Keratinocyte (primary cell): ENCODE results near the gene WWC1. TPM values are rescaled to one million over a fixed set of nuclear protein-coding genes. Genes with fewer than 3 reads are reported as not detected.

ENCODE experiments used
- DNase-seq: peaks from one replicate; pipeline ENCODE4 v3.0.0-alpha.2; 2011; ENCODE audit warnings: low read depth, missing footprints, low spot score
- FAIRE-seq: peaks from 2 replicates; lab custom pipeline; 2011; peaks lifted over from hg19 to GRCh38; lab: Jason Lieb, UNC
- H2AFZ ChIP-seq: 2 replicates; pipeline ENCODE4 v1.6.0; 2012; ENCODE audit warnings: low read length, control low read depth, inconsistent platforms; ENCODE audit not compliant: control insufficient read depth
- H3K27ac ChIP-seq: 2 replicates; pipeline ENCODE4 v1.5.1; 2011; ENCODE audit warnings: low read length; ENCODE audit not compliant: control insufficient read depth, insufficient read depth
- H3K27me3 ChIP-seq: 3 replicates; pipeline ENCODE4 v1.6.0; 2011; ENCODE audit warnings: low read length; ENCODE audit not compliant: control insufficient read depth, insufficient read depth; ENCODE audit errors: extremely low read depth
- H3K36me3 ChIP-seq, 2 experiments: 2 replicates in 1 of 2; 3 replicates in 1 of 2; pipeline ENCODE4 v1.5.1; 2011; ENCODE audit warnings: low read length in 2 of 2, mild to moderate bottlenecking in 1 of 2; ENCODE audit not compliant: control insufficient read depth in 2 of 2, insufficient read depth in 2 of 2; ENCODE audit errors: extremely low read depth in 1 of 2
- H3K4me1 ChIP-seq: 3 replicates; pipeline ENCODE4 v1.5.1; 2011; ENCODE audit warnings: low read length; ENCODE audit not compliant: control insufficient read depth, insufficient read depth; ENCODE audit errors: extremely low read depth
- H3K4me2 ChIP-seq: 3 replicates; pipeline ENCODE4 v1.6.0; 2011; ENCODE audit warnings: low read depth, low read length; ENCODE audit not compliant: control insufficient read depth, insufficient read depth; ENCODE audit errors: extremely low read depth
- H3K4me3 ChIP-seq, 3 experiments: fragments of 200-600 bp in 1 of 3; sonication (generic) in 1 of 3; 2 replicates in 2 of 3; 3 replicates in 1 of 3; pipeline ENCODE4 v1.5.1; 2011 to 2016; ENCODE audit warnings: low read length in 3 of 3, mild to moderate bottlenecking in 3 of 3, control low read depth in 2 of 3, inconsistent platforms in 1 of 3, low read depth in 1 of 3, mixed read lengths in 1 of 3, mixed run types in 1 of 3, moderate library complexity in 1 of 3; ENCODE audit not compliant: control insufficient read depth in 2 of 3, insufficient read depth in 2 of 3; ENCODE audit errors: extremely low read depth in 1 of 3
- H3K79me2 ChIP-seq: 2 replicates; pipeline ENCODE4 v1.6.0; 2012; ENCODE audit warnings: low read length; ENCODE audit not compliant: control insufficient read depth, insufficient read depth
- H3K9ac ChIP-seq: 3 replicates; pipeline ENCODE4 v1.6.0; 2011; ENCODE audit warnings: low read length; ENCODE audit not compliant: control insufficient read depth, insufficient read depth; ENCODE audit errors: extremely low read depth
- H3K9me1 ChIP-seq: 3 replicates; pipeline ENCODE4 v1.6.0; 2011; ENCODE audit warnings: low read length; ENCODE audit not compliant: control insufficient read depth, insufficient read depth; ENCODE audit errors: extremely low read depth
- H3K9me3 ChIP-seq: 2 replicates; pipeline ENCODE4 v1.5.1; 2012; ENCODE audit warnings: low read depth, low read length; ENCODE audit not compliant: control insufficient read depth
- H4K20me1 ChIP-seq: 3 replicates; pipeline ENCODE4 v1.6.0; 2011; ENCODE audit warnings: low read length; ENCODE audit not compliant: control insufficient read depth, insufficient read depth; ENCODE audit errors: extremely low read depth
- CTCF ChIP-seq, 3 experiments: IDR thresholded peaks in 1 of 3; conservative IDR thresholded peaks in 1 of 3; optimal IDR thresholded peaks in 1 of 3; 2 replicates in 2 of 3; 3 replicates in 1 of 3; pipeline versions ENCODE3 to v1.5.1; 2011; ENCODE audit warnings: low read length in 3 of 3, mild to moderate bottlenecking in 3 of 3, moderate library complexity in 2 of 3, control low read depth in 1 of 3, inconsistent platforms in 1 of 3; ENCODE audit not compliant: insufficient read depth in 2 of 3; ENCODE audit errors: extremely low read depth in 1 of 3
- EZH2 ChIP-seq: IDR thresholded peaks from one replicate; pipeline ENCODE4 v1.6.1; 2012; ENCODE audit warnings: inconsistent platforms, mild to moderate bottlenecking, low read length, moderate library complexity
- dilution Hi-C: fragments of 300-500 bp; cut with MboI; formaldehyde crosslinking; loops from one replicate; pipeline ENCODE4 v1.7.0; 2020; ENCODE audit warnings: low sequenced_read_pairs; ENCODE audit not compliant: extremely low pct_ligation_motif_present
- polyA plus RNA-seq, 5 experiments: library from polyadenylated mRNA; depleted of rRNA in 3 of 5; stranded (reverse) in 3 of 5; stranded (forward) in 1 of 5; unstranded in 1 of 5; fragments of >200 nt; gene quantifications; 1 replicate in 1 of 5; 2 replicates in 3 of 5; 3 replicates in 1 of 5; pipeline versions ENCODE4 v1.2.1 to v1.2.3, GENCODE V29; 2011 to 2012; ENCODE audit warnings: missing spikeins in 2 of 5, low read depth in 1 of 5, low replicate concordance in 1 of 5

The WWC1 gene
- polyA plus RNA-seq, 1 donor (not counting 4 experiments of a cell fraction or from before 2014, with no cell fraction given), result 19.8 TPM

GRCh38 chr5:168408561-168409305, 117.3 kb downstream of the WWC1 start:
- H3K4me3 ChIP-seq, result no peak overlapping the region
- H3K4me2 ChIP-seq, result no peak overlapping the region
- peaks cover 20 to 30% of the 10 kb centered on the region in 2 experiments for H3K36me3 ChIP-seq
- no peak for DNase-seq
- no peak overlapping the region for H3K9ac ChIP-seq
- no peaks in the 10 kb centered on the region for H3K27me3 ChIP-seq
- no peak overlapping the region for H3K27ac ChIP-seq
- no peaks in the 10 kb centered on the region for H3K79me2 ChIP-seq
- H3K9me1 ChIP-seq, result peaks cover 1% of the 10 kb centered on the region
- TF ChIP-seq CTCF (optimal IDR thresholded peaks at IDR 0.05 in 1 of 3, IDR thresholded peaks at IDR 0.05 in 1 of 3, conservative IDR thresholded peaks at IDR 0.05 in 1 of 3; ENCODE audit: extremely low read depth in 1 of 3, insufficient read depth in 2 of 3, low read length in 3 of 3), result no peak
- TF ChIP-seq EZH2, result no peak
- dilution Hi-C loops, result no loop called here
- H2AFZ ChIP-seq, result no peak overlapping the region
- H3K4me1 ChIP-seq, result peaks cover 48% of the 10 kb centered on the region
- H4K20me1 ChIP-seq, result no peaks in the 10 kb centered on the region
- no peak for FAIRE-seq
- H3K9me3 ChIP-seq, result no peaks in the 10 kb centered on the region

DNA sequence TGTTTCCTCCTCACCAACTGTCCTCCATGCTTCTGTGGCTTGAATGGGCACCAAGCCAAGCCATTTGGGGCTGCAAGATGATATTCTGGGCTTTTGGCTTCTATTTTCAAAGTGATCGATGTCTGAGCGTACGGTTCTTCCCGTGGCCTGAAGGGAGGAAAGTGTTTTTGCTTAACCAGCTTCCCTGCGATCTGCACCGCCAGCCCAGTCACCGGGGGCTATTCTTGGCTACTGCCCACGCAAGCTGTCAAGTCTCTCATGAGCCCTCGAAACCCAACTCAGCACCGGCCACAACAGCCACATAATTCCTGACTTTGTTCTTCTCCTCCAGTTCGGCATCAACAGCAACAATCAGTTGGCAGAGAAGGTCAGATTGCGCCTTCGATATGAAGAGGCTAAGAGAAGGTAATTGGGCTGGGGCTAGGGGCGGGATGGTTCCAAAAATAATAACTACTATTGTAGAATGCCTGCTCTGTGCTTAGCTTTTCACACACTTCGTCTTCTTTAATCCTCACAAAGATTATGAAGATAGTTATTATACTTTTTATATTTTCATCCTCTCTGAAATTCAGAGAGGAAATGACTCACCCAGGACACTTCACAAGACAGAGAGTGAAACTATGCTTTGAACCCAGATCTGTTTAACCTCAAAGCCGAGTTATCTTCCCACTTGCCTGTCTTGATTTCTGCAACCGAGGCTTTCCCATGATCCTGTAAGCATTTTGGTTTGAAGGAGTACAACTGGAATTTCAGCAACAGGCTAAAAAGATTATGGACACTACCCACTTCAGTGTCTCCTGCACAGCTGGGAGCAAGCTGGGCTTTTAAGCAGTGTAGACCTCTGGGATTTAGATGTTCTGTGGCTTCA, 118.4 kb downstream of the WWC1 start:
- Histone ChIP-seq H3K4me1 (peaks cover 40% of the 10 kb centered on the region), H3K36me3 (peaks cover 24 to 34% of the 10 kb centered on the region in 2 experiments)
- FAIRE-seq, result peak; percentile 90

More for the DNA sequence above, 118.4 kb downstream of the WWC1 start:
- H3K27me3 ChIP-seq, result no peaks in the 10 kb centered on the region
- no peaks in the 10 kb centered on the region for H3K9me3 ChIP-seq
- H3K4me2 ChIP-seq, result peak overlapping the region; percentile 45
- no peaks in the 10 kb centered on the region for H4K20me1 ChIP-seq
- TF ChIP-seq CTCF (optimal IDR thresholded peaks at IDR 0.05 in 1 of 3, IDR thresholded peaks at IDR 0.05 in 1 of 3, conservative IDR thresholded peaks at IDR 0.05 in 1 of 3; ENCODE audit: extremely low read depth in 1 of 3, insufficient read depth in 2 of 3, low read length in 3 of 3), result no peak
- TF ChIP-seq EZH2, result no peak
- H3K4me3 ChIP-seq, result no peak overlapping the region
- no peak overlapping the region for H2AFZ ChIP-seq
- no peaks in the 10 kb centered on the region for H3K79me2 ChIP-seq
- no peaks in the 10 kb centered on the region for H3K9me1 ChIP-seq
- no peak overlapping the region for H3K9ac ChIP-seq
- DNase-seq, result no peak
- dilution Hi-C loops, result no loop called here
- H3K27ac ChIP-seq, result peak overlapping the region; percentile 45
